CD4-positive, alpha-beta T cell treated with Interleukin-15 for 4 hours (primary cell): ENCODE measurements around the gene RDX.
"Not testable (repeated sequence)": the region's sequence is repeated elsewhere in the genome, so short reads cannot be mapped to it uniquely, and the experiment has no call there.

Experiments
- DNase-seq: peaks from one replicate; pipeline ENCODE4 v3.0.0-alpha.2; 2020; ENCODE audit warnings: low spot score

The RDX gene

GRCh38 chr11:110305169-110306018 is 9.0 kb upstream of the RDX start:
- no peak for DNase-seq

- no peak for DNase-seq
Observed at GRCh38 chr11:110303414-110303826, 7.0 kb upstream of the RDX start.

- DNase-seq: no peak
Observed at GRCh38 chr11:110301577-110301976, 5.2 kb upstream of the RDX start.

- DNase-seq: no peak
Observed at GRCh38 chr11:110301032-110301431, 4.6 kb upstream of the RDX start.

GRCh38 chr11:110299006-110299785 is 2.8 kb upstream of the RDX start:
- DNase-seq: peak; percentile 16

GRCh38 chr11:110298301-110298765 is 1.9 kb upstream of the RDX start:
- DNase-seq: no peak

- peak; percentile 4 for DNase-seq
Observed at GRCh38 chr11:110297726-110298300, 1.4 kb upstream of the RDX start.

- no peak for DNase-seq
Observed at GRCh38 chr11:110297076-110297725, 787 bp upstream of the RDX start.

GRCh38 chr11:110295531-110296225 is 736 bp downstream of the RDX start:
- DNase-seq: peak; percentile 32

GRCh38 chr11:110295086-110295485 is 1.3 kb downstream of the RDX start:
- no peak for DNase-seq

- DNase-seq: no peak
Observed at GRCh38 chr11:110294509-110294908, 1.9 kb downstream of the RDX start.

GRCh38 chr11:110293389-110293788 is 3.0 kb downstream of the RDX start:
- DNase-seq: no peak

- DNase-seq: not testable (repeated sequence)
Observed at GRCh38 chr11:110292146-110292545, 4.3 kb downstream of the RDX start.

GRCh38 chr11:110290591-110291334 is 5.7 kb downstream of the RDX start:
- no peak for DNase-seq

- no peak for DNase-seq
Observed at GRCh38 chr11:110289472-110289871, 6.9 kb downstream of the RDX start.

GRCh38 chr11:110287537-110287936 is 8.9 kb downstream of the RDX start:
- DNase-seq: no peak

- DNase-seq: no peak
Observed at GRCh38 chr11:110286298-110287040, 9.9 kb downstream of the RDX start.

GRCh38 chr11:110283862-110284261 is 12.6 kb downstream of the RDX start:
- no peak for DNase-seq

GRCh38 chr11:110280595-110280994 is 15.8 kb downstream of the RDX start:
- DNase-seq: not testable (repeated sequence)

GRCh38 chr11:110279881-110280280 is 16.5 kb downstream of the RDX start:
- no peak for DNase-seq
